Measurements from ENCODE around the gene OR10G3. TPM values are rescaled to one million over a fixed set of nuclear protein-coding genes. Genes with fewer than 3 reads are reported as not detected.

The OR10G3 gene
- total RNA-seq, 1 experiment from 2014 or later = not detected

GRCh38 chr14:21589317-21589716, 9.4 kb upstream of the OR10G3 start:
- Histone ChIP-seq H2BK20ac (ENCODE audit: low read depth, low read length, poor library complexity, severe bottlenecking) (no peak overlapping the region), H2AFZ (ENCODE audit: low read length) (no peak overlapping the region), H3K56ac (ENCODE audit: insufficient read length, low read depth, low read length) (no peak overlapping the region), H3K27me3 (ENCODE audit: insufficient read depth, low read length) (no peaks in the 10 kb centered on the region), H3K18ac (ENCODE audit: insufficient read length, low read depth, low read length) (no peak overlapping the region), H3T11ph (ENCODE audit: low read length) (no peak overlapping the region), H3K14ac (ENCODE audit: insufficient read depth, low read length) (no peak overlapping the region), H3K79me1 (ENCODE audit: insufficient read depth, low read depth, low read length, poor library complexity, severe bottlenecking) (no peaks in the 10 kb centered on the region), H3K4ac (ENCODE audit: low read depth, low read length) (no peak overlapping the region), H3K23me2 (ENCODE audit: insufficient read length, low read depth, low read length, poor library complexity, severe bottlenecking) (no peaks in the 10 kb centered on the region), H4K8ac (replicated peaks; ENCODE audit: insufficient read length, low read depth, low read length) (no peak overlapping the region), H4K91ac (ENCODE audit: insufficient read length, low read depth, low read length) (no peak overlapping the region), H3K4me2 (ENCODE audit: insufficient read depth, insufficient read length, low read length) (no peak overlapping the region), H3K9me3 (ENCODE audit: control insufficient read depth, low read depth, low read length) (peaks cover 5% of the 10 kb centered on the region), H2BK15ac (ENCODE audit: low read depth, low read length) (no peak overlapping the region), H3K79me2 (ENCODE audit: insufficient read depth, low read length) (no peaks in the 10 kb centered on the region), H2BK120ac (ENCODE audit: low read depth, low read length, poor library complexity, severe bottlenecking) (no peak overlapping the region), H4K20me1 (ENCODE audit: control insufficient read depth, insufficient read depth, insufficient read length) (no peaks in the 10 kb centered on the region), H3K27ac (ENCODE audit: insufficient read length, low read depth, low read length) (no peak overlapping the region), H3K4me1 (ENCODE audit: insufficient read depth, low read length) (no peaks in the 10 kb centered on the region), H4K5ac (ENCODE audit: insufficient read length, low read depth, low read length) (no peak overlapping the region), H2BK5ac (ENCODE audit: insufficient read length, low read length) (no peak overlapping the region), H3K9ac (ENCODE audit: extremely low read depth, insufficient read length, low read length) (no peak overlapping the region), H3K23ac (ENCODE audit: insufficient read length, low read depth, low read length) (no peak overlapping the region), H2BK12ac (ENCODE audit: insufficient read length, low read depth, low read length) (no peak overlapping the region), H2AK5ac (ENCODE audit: insufficient read length, low read length) (no peak overlapping the region)
- DNase-seq = no peak
- no peak overlapping the region for H3K4me3 Mint-ChIP-seq
- no peaks in the 10 kb centered on the region for H3K4me1 Mint-ChIP-seq
- TF ChIP-seq CTCF (conservative IDR thresholded peaks at IDR 0.05) = no peak
- WGBS (ENCODE audit: extremely low coverage, insufficient read length, low lambda C conversion rate) = no CpG with 5 or more reads among the region's 4 CpGs
- peaks cover 2% of the 10 kb centered on the region; the same call in 1 of the 2 replicates for H3K27me3 Mint-ChIP-seq (ENCODE audit: low read depth)
- peaks cover 19 to 21% of the 10 kb centered on the region in 2 experiments for H3K9me3 Mint-ChIP-seq
- H3K27ac Mint-ChIP-seq = no peak overlapping the region
- H3K36me3 Mint-ChIP-seq (ENCODE audit: insufficient read depth in 1 of 3, low read depth in 3 of 3) = peaks cover 9 to 18% (median 10%) of the 10 kb centered on the region in 3 experiments; a peak in 5 of 7 replicates

All from H9 (cell line).